GM13976 (cell line): Measurements from ENCODE around the gene KIF22.
"Not testable (repeated sequence)": the region's sequence is repeated elsewhere in the genome, so short reads cannot be mapped to it uniquely, and the experiment has no call there.

ENCODE experiments used
- DNase-seq: peaks from one replicate; pipeline ENCODE4 v3.0.0; 2012; ENCODE audit warnings: low spot score
- in situ Hi-C: fragments of 300-500 bp; cut with MboI; formaldehyde crosslinking; loops from one replicate; pipeline ENCODE4 v1.12.0; 2022; ENCODE audit warnings: low sequenced_read_pairs, mixed read lengths, inconsistent platforms; ENCODE audit not compliant: unreplicated experiment
- TF ChIP-seq, protein P1 (sequence below): IDR thresholded peaks from 2 replicates; pipeline ENCODE4 v1.5.1; 2012; ENCODE audit warnings: borderline replicate concordance, mild to moderate bottlenecking; ENCODE audit not compliant: insufficient read depth; ENCODE audit errors: extremely low read depth, missing control alignments, control extremely low read depth

Gene KIF22

GRCh38 chr16:29779474-29779873 is 11.1 kb upstream of the KIF22 start:
- TF ChIP-seq, protein P1, sequence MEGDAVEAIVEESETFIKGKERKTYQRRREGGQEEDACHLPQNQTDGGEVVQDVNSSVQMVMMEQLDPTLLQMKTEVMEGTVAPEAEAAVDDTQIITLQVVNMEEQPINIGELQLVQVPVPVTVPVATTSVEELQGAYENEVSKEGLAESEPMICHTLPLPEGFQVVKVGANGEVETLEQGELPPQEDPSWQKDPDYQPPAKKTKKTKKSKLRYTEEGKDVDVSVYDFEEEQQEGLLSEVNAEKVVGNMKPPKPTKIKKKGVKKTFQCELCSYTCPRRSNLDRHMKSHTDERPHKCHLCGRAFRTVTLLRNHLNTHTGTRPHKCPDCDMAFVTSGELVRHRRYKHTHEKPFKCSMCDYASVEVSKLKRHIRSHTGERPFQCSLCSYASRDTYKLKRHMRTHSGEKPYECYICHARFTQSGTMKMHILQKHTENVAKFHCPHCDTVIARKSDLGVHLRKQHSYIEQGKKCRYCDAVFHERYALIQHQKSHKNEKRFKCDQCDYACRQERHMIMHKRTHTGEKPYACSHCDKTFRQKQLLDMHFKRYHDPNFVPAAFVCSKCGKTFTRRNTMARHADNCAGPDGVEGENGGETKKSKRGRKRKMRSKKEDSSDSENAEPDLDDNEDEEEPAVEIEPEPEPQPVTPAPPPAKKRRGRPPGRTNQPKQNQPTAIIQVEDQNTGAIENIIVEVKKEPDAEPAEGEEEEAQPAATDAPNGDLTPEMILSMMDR: no peak
- in situ Hi-C loops: no loop called here
- DNase-seq: no peak

- in situ Hi-C loops, DNase-seq: not testable (repeated sequence)
Measured at GRCh38 chr16:29783094-29783953, 7.2 kb upstream of the KIF22 start.

DNA sequence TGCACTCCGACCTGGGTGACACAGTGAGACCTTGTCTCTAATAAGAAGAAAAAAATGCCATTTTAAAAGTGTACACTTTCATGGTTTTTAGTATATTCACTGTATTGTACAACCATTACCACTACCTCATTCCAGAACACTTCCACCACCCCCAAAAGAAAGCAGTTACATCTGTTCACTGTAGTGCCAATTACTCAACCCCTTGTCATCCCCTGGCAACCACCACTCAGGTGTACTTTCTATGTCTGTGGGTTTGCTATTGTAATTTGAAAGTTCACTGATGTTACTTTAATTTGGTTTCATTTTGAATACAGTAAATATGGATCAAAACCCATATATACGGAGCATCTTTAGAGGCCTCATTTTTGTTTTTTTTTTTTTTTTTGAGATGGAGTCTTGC is 6.4 kb upstream of the KIF22 start:
- no peak for DNase-seq
- TF ChIP-seq, protein P1: no peak
- in situ Hi-C loops: no loop called here

- in situ Hi-C loops: no loop called here
- TF ChIP-seq, protein P1: peak; percentile 78
- DNase-seq: peak; percentile 85
Measured at GRCh38 chr16:29784901-29785500, 5.5 kb upstream of the KIF22 start.

DNA sequence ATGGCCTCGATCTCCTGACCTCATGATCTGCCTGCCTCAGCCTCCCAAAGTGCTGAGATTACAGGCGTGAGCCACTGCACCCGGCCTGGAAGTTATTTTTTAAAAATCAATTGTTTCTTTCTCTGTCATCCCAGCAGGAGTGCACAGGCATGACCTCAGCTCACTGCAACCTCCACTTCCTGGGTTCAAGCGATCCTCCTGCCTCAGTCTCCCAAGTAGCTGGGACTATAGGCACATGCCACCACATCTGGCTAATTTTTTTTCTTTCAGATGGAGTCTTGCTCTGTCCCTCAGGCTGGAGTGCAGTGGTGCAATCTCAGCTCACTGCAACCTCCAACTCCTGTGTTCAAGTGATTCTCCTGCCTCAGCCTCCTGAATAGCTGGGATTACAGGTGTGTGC is 3.4 kb upstream of the KIF22 start:
- DNase-seq, in situ Hi-C loops: not testable (repeated sequence)

DNA sequence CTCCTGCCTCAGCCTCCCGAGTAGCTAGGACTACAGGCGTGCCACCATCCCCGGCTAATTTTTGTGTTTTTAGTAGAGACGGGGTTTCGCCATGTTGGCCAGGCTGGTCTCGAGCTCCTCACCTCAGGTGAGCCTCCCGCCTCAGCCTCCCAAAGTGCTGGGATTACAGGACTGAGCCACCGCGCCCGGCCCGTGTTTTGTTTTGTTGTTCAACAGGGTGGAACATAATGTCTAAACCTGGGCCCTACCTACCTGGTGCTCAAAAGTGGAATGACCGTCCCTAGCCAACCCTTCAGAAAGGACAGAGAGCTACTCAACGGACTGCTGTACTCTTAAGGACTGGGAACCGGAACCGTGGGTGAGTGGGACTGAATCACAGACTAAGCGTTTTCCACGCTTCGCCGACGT is 772 bp upstream of the KIF22 start:
- TF ChIP-seq, protein P1: no peak
- peak; percentile 54 for DNase-seq
- in situ Hi-C loops: no loop called here

- DNase-seq: no peak
- in situ Hi-C loops: no loop called here
- TF ChIP-seq, protein P1: no peak
Measured at GRCh38 chr16:29790949-29791844, 646 bp downstream of the KIF22 start.
